BLaER1 treated with 17β-estradiol and CSF1 and Interleukin-3, amounts not matched to agents 10 nM and 100 nM (cell line): ENCODE results near the gene EAF2.

Experiments used
- H3K27ac ChIP-seq, 11 experiments: shearing (Covaris generic); formaldehyde crosslinking; 2 replicates each; pipeline ENCODE4 v1.8.1; 2022
- H3K27me3 ChIP-seq, 11 experiments: shearing (Covaris generic); formaldehyde crosslinking; 2 replicates each; pipeline ENCODE4 v1.8.1; 2022
- H3K36me3 ChIP-seq, 11 experiments: shearing (Covaris generic); formaldehyde crosslinking; 2 replicates each; pipeline ENCODE4 v1.8.1; 2022
- H3K4me1 ChIP-seq, 10 experiments: shearing (Covaris generic); formaldehyde crosslinking; 2 replicates each; pipeline ENCODE4 v1.8.1; 2022
- H3K4me2 ChIP-seq, 11 experiments: shearing (Covaris generic); formaldehyde crosslinking; 2 replicates each; pipeline ENCODE4 v1.8.1; 2022
- H3K4me3 ChIP-seq, 10 experiments: shearing (Covaris generic); formaldehyde crosslinking; 2 replicates each; pipeline ENCODE4 v1.8.1; 2022
- H3K9ac ChIP-seq, 11 experiments: shearing (Covaris generic); formaldehyde crosslinking; 2 replicates each; pipeline ENCODE4 v1.8.1; 2022
- H3K9me3 ChIP-seq, 11 experiments: shearing (Covaris generic); formaldehyde crosslinking; replicated peaks in 1 of 11; 2 replicates each; pipeline ENCODE4 v1.8.1; 2022
- H4K20me1 ChIP-seq, 11 experiments: shearing (Covaris generic); formaldehyde crosslinking; 2 replicates each; pipeline ENCODE4 v1.8.1; 2022
- Cebpa-rat ChIP-seq, 11 experiments: shearing (Covaris generic); IDR thresholded peaks; 2 replicates each; pipeline ENCODE4 v1.8.1; 2022

Gene EAF2

DNA sequence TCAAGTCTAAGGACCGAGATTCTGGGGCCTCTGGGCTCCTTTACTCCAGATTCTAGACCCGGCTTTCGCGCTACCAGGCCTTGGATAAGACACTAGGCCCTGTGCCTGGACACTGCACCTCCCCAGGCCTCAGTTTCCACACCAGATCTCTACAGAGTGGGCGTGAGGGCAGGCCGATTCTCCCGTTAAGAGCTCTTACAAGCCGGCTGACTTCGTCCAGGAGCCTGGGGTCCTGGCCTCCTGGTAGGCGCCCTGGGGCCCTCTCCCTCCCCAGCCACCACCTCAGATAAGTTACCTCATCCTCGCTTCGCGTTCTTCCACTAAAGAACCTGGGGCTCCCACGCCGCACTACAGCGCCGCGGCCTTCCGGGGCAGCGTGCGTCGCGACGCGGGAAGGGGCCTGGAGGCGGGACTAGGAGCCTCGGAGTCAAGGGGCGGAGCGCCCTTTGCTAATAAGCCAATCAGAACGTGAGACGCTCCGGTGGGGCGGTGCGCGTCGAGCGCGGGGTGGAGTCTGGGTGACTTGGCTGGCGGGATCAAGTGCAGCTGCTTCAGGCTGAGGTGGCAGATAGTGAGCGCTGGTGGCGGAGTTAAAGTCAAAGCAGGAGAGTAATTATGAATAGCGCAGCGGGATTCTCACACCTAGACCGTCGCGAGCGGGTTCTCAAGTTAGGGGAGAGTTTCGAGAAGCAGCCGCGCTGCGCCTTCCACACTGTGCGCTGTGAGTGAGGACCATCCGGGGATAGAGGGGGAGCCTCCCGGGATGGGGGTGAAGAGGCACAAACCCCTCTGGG lies at the start of gene EAF2, which contains the start of gene IQCB1:
Gene EAF2 (plus strand): TSS at position 539 of the 794 bp plus-strand sequence. CDS start 77 bp downstream, at position 616.
Gene IQCB1 (minus strand): TSS at position 390 of the 794 bp plus-strand sequence. CDS start 6,100 bp downstream, outside the sequence.
- H3K36me3 ChIP-seq, result peaks cover 27 to 69% (median 52%) of the 10 kb centered on the region in 11 experiments
- peak within 1 kb of the TSS; percentile 66 to 91 (median 88) for H3K27ac ChIP-seq
- H3K4me2 ChIP-seq, result peak within 1 kb of the TSS; percentile 87 to 99 (median 94)
- H3K9me3 ChIP-seq, result peaks cover 4 to 14% (median 10%) of the 10 kb centered on the region in 11 experiments; a peak in 20 of 22 replicates
- peak within 1 kb of the TSS; percentile 72 to 92 (median 82) for H3K4me3 ChIP-seq
- H3K4me1 ChIP-seq, result peaks cover 32 to 42% (median 37%) of the 10 kb centered on the region in 10 experiments
- no peaks in the 10 kb centered on the region for H3K27me3 ChIP-seq
- peaks cover 0 to 18% (median 0%) of the 10 kb centered on the region in 11 experiments; a peak in 6 of 22 replicates for H4K20me1 ChIP-seq
- peak within 1 kb of the TSS; percentile 85 to 92 (median 91) for H3K9ac ChIP-seq
- TF ChIP-seq Cebpa-rat (IDR thresholded peaks at IDR 0.05), result no peak

DNA sequence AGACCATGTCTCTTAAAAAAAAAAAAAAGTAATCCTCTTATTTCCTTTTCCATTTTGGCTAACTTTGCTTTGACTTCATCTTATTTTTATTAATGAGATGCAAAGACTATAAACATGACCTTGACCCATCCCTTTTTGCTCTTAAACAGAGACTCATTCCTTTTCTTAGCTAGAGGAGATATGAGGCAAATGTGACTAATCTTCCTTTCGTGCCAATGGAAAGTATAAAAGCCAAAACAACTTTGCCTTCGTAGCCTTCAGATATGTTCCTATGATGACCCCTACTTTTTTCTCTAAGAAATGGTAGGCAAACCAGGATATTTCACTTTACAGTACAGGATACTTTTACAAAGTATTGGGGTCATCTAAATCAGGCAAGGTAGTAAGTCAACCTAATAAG lies 48.5 kb upstream of the EAF2 start:
- Histone ChIP-seq H3K9ac (no peak overlapping the region), H3K4me2 (no peak overlapping the region), H3K36me3 (peaks cover 86 to 100% (median 90%) of the 10 kb centered on the region in 11 experiments), H3K9me3 (no peaks in the 10 kb centered on the region), H3K27ac (no peak overlapping the region), H3K4me1 (no peaks in the 10 kb centered on the region), H3K27me3 (no peaks in the 10 kb centered on the region), H3K4me3 (no peak overlapping the region), H4K20me1 (no peaks in the 10 kb centered on the region)
- TF ChIP-seq Cebpa-rat (IDR thresholded peaks at IDR 0.05), result no peak

DNA sequence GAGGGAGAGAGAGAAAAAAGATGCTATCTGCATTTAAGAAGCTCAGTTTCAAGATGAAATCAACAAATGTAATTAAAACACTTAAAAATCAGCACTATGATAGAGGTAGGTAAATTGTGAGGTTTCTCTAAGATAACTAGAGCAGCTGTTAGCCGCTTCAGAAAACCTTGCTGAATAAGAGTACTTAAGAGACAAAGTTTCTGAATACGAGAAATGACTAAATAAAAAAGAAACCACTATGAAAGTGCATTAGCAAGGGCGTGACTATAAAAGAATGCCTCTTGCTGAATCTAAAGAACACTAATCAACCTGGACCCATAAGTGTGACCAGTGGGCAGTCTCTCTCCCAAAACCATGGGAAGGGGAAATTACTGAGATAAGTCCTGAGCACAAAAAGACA lies 41.9 kb upstream of the EAF2 start:
- no peak overlapping the region for H3K4me3 ChIP-seq
- no peak overlapping the region for H3K4me2 ChIP-seq
- H3K9ac ChIP-seq, result no peak overlapping the region
- no peak overlapping the region for H3K27ac ChIP-seq
- no peaks in the 10 kb centered on the region for H3K27me3 ChIP-seq
- H3K36me3 ChIP-seq, result peaks cover 55 to 100% (median 86%) of the 10 kb centered on the region in 11 experiments
- TF ChIP-seq Cebpa-rat (IDR thresholded peaks at IDR 0.05), result no peak
- no peaks in the 10 kb centered on the region for H4K20me1 ChIP-seq
- H3K9me3 ChIP-seq, result no peaks in the 10 kb centered on the region
- H3K4me1 ChIP-seq, result no peaks in the 10 kb centered on the region

GRCh38 chr3:121794264-121794983 lies 40.6 kb upstream of the EAF2 start:
- no peak for TF ChIP-seq Cebpa-rat (IDR thresholded peaks at IDR 0.05)
- peaks cover 48 to 100% (median 84%) of the 10 kb centered on the region in 11 experiments; a peak in 21 of 22 replicates for H3K36me3 ChIP-seq
- no peaks in the 10 kb centered on the region for H3K27me3 ChIP-seq
- H3K4me1 ChIP-seq, result no peaks in the 10 kb centered on the region
- H3K9ac ChIP-seq, result no peak overlapping the region
- no peak overlapping the region for H3K27ac ChIP-seq
- H3K9me3 ChIP-seq, result no peaks in the 10 kb centered on the region
- no peak overlapping the region for H3K4me3 ChIP-seq
- no peaks in the 10 kb centered on the region for H4K20me1 ChIP-seq
- no peak overlapping the region for H3K4me2 ChIP-seq

DNA sequence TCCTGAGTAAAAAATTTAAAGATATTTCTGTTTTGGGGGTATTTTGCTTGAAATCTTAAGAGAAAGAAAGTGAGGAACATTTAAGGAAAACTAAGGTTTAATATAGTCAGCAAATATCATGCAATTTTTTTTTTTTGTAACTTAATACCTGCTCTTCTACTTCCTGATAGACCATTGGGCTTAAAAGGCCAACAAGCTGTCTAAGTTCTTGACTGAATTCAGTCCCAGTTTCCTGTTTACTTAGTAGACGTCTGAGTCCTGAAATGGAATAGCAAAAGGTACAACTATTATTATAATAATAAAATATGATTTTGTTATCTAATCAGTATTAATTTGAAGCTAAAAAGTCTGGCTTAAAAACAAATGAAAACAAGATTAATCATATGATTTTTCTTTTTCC lies 38.0 kb upstream of the EAF2 start:
- no peak for TF ChIP-seq Cebpa-rat (IDR thresholded peaks at IDR 0.05)
- H4K20me1 ChIP-seq, result no peaks in the 10 kb centered on the region
- no peaks in the 10 kb centered on the region for H3K9me3 ChIP-seq
- H3K9ac ChIP-seq, result no peak overlapping the region
- H3K4me2 ChIP-seq, result no peak overlapping the region
- peaks cover 34 to 100% (median 69%) of the 10 kb centered on the region in 11 experiments; a peak in 20 of 22 replicates for H3K36me3 ChIP-seq
- H3K27me3 ChIP-seq, result no peaks in the 10 kb centered on the region
- no peaks in the 10 kb centered on the region for H3K4me1 ChIP-seq
- no peak overlapping the region for H3K4me3 ChIP-seq
- no peak overlapping the region for H3K27ac ChIP-seq

DNA sequence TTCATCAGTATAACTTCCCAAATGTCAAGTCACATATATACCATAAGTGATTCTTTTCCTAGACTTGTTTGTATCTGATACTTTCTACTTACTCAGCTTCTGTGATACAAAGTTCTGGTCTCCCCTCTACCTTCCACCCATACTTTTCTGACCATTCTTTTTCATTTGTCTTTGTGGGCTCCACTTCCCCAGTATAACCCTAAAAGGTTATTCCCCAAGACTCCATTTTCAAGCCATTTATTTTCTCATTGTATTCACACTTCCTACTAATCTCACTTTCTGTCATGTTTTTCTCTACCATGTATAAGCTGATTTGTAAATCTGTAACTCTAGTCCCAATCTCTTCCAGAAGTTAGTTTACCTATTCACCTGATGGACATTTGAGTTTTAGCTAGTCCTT lies 34.1 kb upstream of the EAF2 start:
- no peaks in the 10 kb centered on the region for H3K27me3 ChIP-seq
- no peak overlapping the region for H3K27ac ChIP-seq
- no peak overlapping the region for H3K4me3 ChIP-seq
- no peaks in the 10 kb centered on the region for H4K20me1 ChIP-seq
- H3K9me3 ChIP-seq, result no peaks in the 10 kb centered on the region
- no peaks in the 10 kb centered on the region for H3K4me1 ChIP-seq
- H3K9ac ChIP-seq, result no peak overlapping the region
- H3K4me2 ChIP-seq, result no peak overlapping the region
- TF ChIP-seq Cebpa-rat (IDR thresholded peaks at IDR 0.05), result no peak
- peaks cover 37 to 100% (median 68%) of the 10 kb centered on the region in 11 experiments for H3K36me3 ChIP-seq

- no peak overlapping the region for H3K27ac ChIP-seq
- H3K4me1 ChIP-seq, result no peaks in the 10 kb centered on the region
- H3K4me2 ChIP-seq, result no peak overlapping the region
- no peak overlapping the region for H3K9ac ChIP-seq
- no peaks in the 10 kb centered on the region for H3K9me3 ChIP-seq
- H3K4me3 ChIP-seq, result no peak overlapping the region
- no peak for TF ChIP-seq Cebpa-rat (IDR thresholded peaks at IDR 0.05)
- H4K20me1 ChIP-seq, result no peaks in the 10 kb centered on the region
- H3K27me3 ChIP-seq, result no peaks in the 10 kb centered on the region
- H3K36me3 ChIP-seq, result peaks cover 42 to 100% (median 70%) of the 10 kb centered on the region in 11 experiments
These were observed 31.2 kb upstream of the EAF2 start for GRCh38 chr3:121803771-121804320.

GRCh38 chr3:121809249-121809648 lies 25.8 kb upstream of the EAF2 start:
- H3K4me3 ChIP-seq, result no peak overlapping the region
- no peak overlapping the region for H3K27ac ChIP-seq
- no peak overlapping the region for H3K4me2 ChIP-seq
- H3K27me3 ChIP-seq, result no peaks in the 10 kb centered on the region
- H3K4me1 ChIP-seq, result no peaks in the 10 kb centered on the region
- H4K20me1 ChIP-seq, result peaks cover 0 to 35% (median 14%) of the 10 kb centered on the region in 11 experiments; a peak in 11 of 22 replicates
- H3K9me3 ChIP-seq, result no peaks in the 10 kb centered on the region
- peaks cover 57 to 99% (median 83%) of the 10 kb centered on the region in 11 experiments for H3K36me3 ChIP-seq
- no peak for TF ChIP-seq Cebpa-rat (IDR thresholded peaks at IDR 0.05)
- no peak overlapping the region for H3K9ac ChIP-seq

- H4K20me1 ChIP-seq, result peaks cover 0 to 33% (median 2%) of the 10 kb centered on the region in 11 experiments; a peak in 9 of 22 replicates
- peak overlapping the region in 4 of 11 experiments; percentile 20 to 63 (median 25); a peak in 4 of 22 replicates for H3K27ac ChIP-seq
- H3K9me3 ChIP-seq, result peaks cover 38 to 65% (median 57%) of the 10 kb centered on the region in 11 experiments
- H3K4me2 ChIP-seq, result peak overlapping the region in 2 of 11 experiments; percentile 43 to 68; a peak in 5 of 22 replicates
- no peak overlapping the region for H3K4me3 ChIP-seq
- H3K36me3 ChIP-seq, result peaks cover 58 to 99% (median 87%) of the 10 kb centered on the region in 11 experiments
- peaks cover 0 to 13% (median 0%) of the 10 kb centered on the region in 10 experiments; a peak in 6 of 20 replicates for H3K4me1 ChIP-seq
- no peak for TF ChIP-seq Cebpa-rat (IDR thresholded peaks at IDR 0.05)
- H3K27me3 ChIP-seq, result no peaks in the 10 kb centered on the region
- H3K9ac ChIP-seq, result no peak overlapping the region
These were observed 17.3 kb upstream of the EAF2 start for GRCh38 chr3:121817753-121818152.
